Keratinocyte (primary cell): ENCODE measurements around the gene SETD7. TPM values are rescaled to one million over a fixed set of nuclear protein-coding genes. Genes with fewer than 3 reads are reported as not detected.

ENCODE experiments used
- DNase-seq: peaks from one replicate; pipeline ENCODE4 v3.0.0-alpha.2; 2011; ENCODE audit warnings: low read depth, missing footprints, low spot score
- FAIRE-seq: peaks from 2 replicates; lab custom pipeline; 2011; peaks lifted over from hg19 to GRCh38; lab: Jason Lieb, UNC
- H2AFZ ChIP-seq: 2 replicates; pipeline ENCODE4 v1.6.0; 2012; ENCODE audit warnings: low read length, control low read depth, inconsistent platforms; ENCODE audit not compliant: control insufficient read depth
- H3K27ac ChIP-seq: 2 replicates; pipeline ENCODE4 v1.5.1; 2011; ENCODE audit warnings: low read length; ENCODE audit not compliant: control insufficient read depth, insufficient read depth
- H3K27me3 ChIP-seq: 3 replicates; pipeline ENCODE4 v1.6.0; 2011; ENCODE audit warnings: low read length; ENCODE audit not compliant: control insufficient read depth, insufficient read depth; ENCODE audit errors: extremely low read depth
- H3K36me3 ChIP-seq, 2 experiments: 2 replicates in 1 of 2; 3 replicates in 1 of 2; pipeline ENCODE4 v1.5.1; 2011; ENCODE audit warnings: low read length in 2 of 2, mild to moderate bottlenecking in 1 of 2; ENCODE audit not compliant: control insufficient read depth in 2 of 2, insufficient read depth in 2 of 2; ENCODE audit errors: extremely low read depth in 1 of 2
- H3K4me1 ChIP-seq: 3 replicates; pipeline ENCODE4 v1.5.1; 2011; ENCODE audit warnings: low read length; ENCODE audit not compliant: control insufficient read depth, insufficient read depth; ENCODE audit errors: extremely low read depth
- H3K4me2 ChIP-seq: 3 replicates; pipeline ENCODE4 v1.6.0; 2011; ENCODE audit warnings: low read depth, low read length; ENCODE audit not compliant: control insufficient read depth, insufficient read depth; ENCODE audit errors: extremely low read depth
- H3K4me3 ChIP-seq, 3 experiments: fragments of 200-600 bp in 1 of 3; sonication (generic) in 1 of 3; 2 replicates in 2 of 3; 3 replicates in 1 of 3; pipeline ENCODE4 v1.5.1; 2011 to 2016; ENCODE audit warnings: low read length in 3 of 3, mild to moderate bottlenecking in 3 of 3, control low read depth in 2 of 3, inconsistent platforms in 1 of 3, low read depth in 1 of 3, mixed read lengths in 1 of 3, mixed run types in 1 of 3, moderate library complexity in 1 of 3; ENCODE audit not compliant: control insufficient read depth in 2 of 3, insufficient read depth in 2 of 3; ENCODE audit errors: extremely low read depth in 1 of 3
- H3K79me2 ChIP-seq: 2 replicates; pipeline ENCODE4 v1.6.0; 2012; ENCODE audit warnings: low read length; ENCODE audit not compliant: control insufficient read depth, insufficient read depth
- H3K9ac ChIP-seq: 3 replicates; pipeline ENCODE4 v1.6.0; 2011; ENCODE audit warnings: low read length; ENCODE audit not compliant: control insufficient read depth, insufficient read depth; ENCODE audit errors: extremely low read depth
- H3K9me1 ChIP-seq: 3 replicates; pipeline ENCODE4 v1.6.0; 2011; ENCODE audit warnings: low read length; ENCODE audit not compliant: control insufficient read depth, insufficient read depth; ENCODE audit errors: extremely low read depth
- H3K9me3 ChIP-seq: 2 replicates; pipeline ENCODE4 v1.5.1; 2012; ENCODE audit warnings: low read depth, low read length; ENCODE audit not compliant: control insufficient read depth
- H4K20me1 ChIP-seq: 3 replicates; pipeline ENCODE4 v1.6.0; 2011; ENCODE audit warnings: low read length; ENCODE audit not compliant: control insufficient read depth, insufficient read depth; ENCODE audit errors: extremely low read depth
- CTCF ChIP-seq, 3 experiments: IDR thresholded peaks in 1 of 3; conservative IDR thresholded peaks in 1 of 3; optimal IDR thresholded peaks in 1 of 3; 2 replicates in 2 of 3; 3 replicates in 1 of 3; pipeline versions ENCODE3 to v1.5.1; 2011; ENCODE audit warnings: low read length in 3 of 3, mild to moderate bottlenecking in 3 of 3, moderate library complexity in 2 of 3, control low read depth in 1 of 3, inconsistent platforms in 1 of 3; ENCODE audit not compliant: insufficient read depth in 2 of 3; ENCODE audit errors: extremely low read depth in 1 of 3
- EZH2 ChIP-seq: IDR thresholded peaks from one replicate; pipeline ENCODE4 v1.6.1; 2012; ENCODE audit warnings: inconsistent platforms, mild to moderate bottlenecking, low read length, moderate library complexity
- dilution Hi-C: fragments of 300-500 bp; cut with MboI; formaldehyde crosslinking; loops from one replicate; pipeline ENCODE4 v1.7.0; 2020; ENCODE audit warnings: low sequenced_read_pairs; ENCODE audit not compliant: extremely low pct_ligation_motif_present
- polyA plus RNA-seq, 5 experiments: library from polyadenylated mRNA; depleted of rRNA in 3 of 5; stranded (reverse) in 3 of 5; stranded (forward) in 1 of 5; unstranded in 1 of 5; fragments of >200 nt; gene quantifications; 1 replicate in 1 of 5; 2 replicates in 3 of 5; 3 replicates in 1 of 5; pipeline versions ENCODE4 v1.2.1 to v1.2.3, GENCODE V29; 2011 to 2012; ENCODE audit warnings: missing spikeins in 2 of 5, low read depth in 1 of 5, low replicate concordance in 1 of 5

Gene SETD7
- polyA plus RNA-seq, 1 donor (not counting 4 experiments of a cell fraction or from before 2014, with no cell fraction given) = 18.8 TPM

GRCh38 chr4:139599076-139599475, 43.1 kb upstream of the SETD7 start:
- Histone ChIP-seq H2AFZ (no peak overlapping the region), H3K9me3 (no peaks in the 10 kb centered on the region), H3K9ac (no peak overlapping the region), H3K79me2 (no peaks in the 10 kb centered on the region), H3K4me3 (no peak overlapping the region), H3K36me3 (no peaks in the 10 kb centered on the region), H3K4me1 (peaks cover 6% of the 10 kb centered on the region), H3K9me1 (no peaks in the 10 kb centered on the region), H3K4me2 (no peak overlapping the region), H4K20me1 (no peaks in the 10 kb centered on the region), H3K27ac (no peak overlapping the region), H3K27me3 (no peaks in the 10 kb centered on the region)
- TF ChIP-seq CTCF (optimal IDR thresholded peaks at IDR 0.05 in 1 of 3, IDR thresholded peaks at IDR 0.05 in 1 of 3, conservative IDR thresholded peaks at IDR 0.05 in 1 of 3; ENCODE audit: extremely low read depth in 1 of 3, insufficient read depth in 2 of 3, low read length in 3 of 3) = no peak
- no peak for TF ChIP-seq EZH2
- no peak for FAIRE-seq
- dilution Hi-C loops = no loop called here
- DNase-seq = no peak

- dilution Hi-C loops = no loop called here
- H3K79me2 ChIP-seq = no peaks in the 10 kb centered on the region
- H3K9me1 ChIP-seq = no peaks in the 10 kb centered on the region
- no peak overlapping the region for H3K4me3 ChIP-seq
- no peak overlapping the region for H3K9ac ChIP-seq
- H3K4me2 ChIP-seq = no peak overlapping the region
- no peak overlapping the region for H2AFZ ChIP-seq
- no peak overlapping the region for H3K27ac ChIP-seq
- DNase-seq (no peak), FAIRE-seq (no peak)
- no peaks in the 10 kb centered on the region for H4K20me1 ChIP-seq
- no peaks in the 10 kb centered on the region for H3K27me3 ChIP-seq
- no peaks in the 10 kb centered on the region for H3K36me3 ChIP-seq
- H3K4me1 ChIP-seq = peaks cover 6% of the 10 kb centered on the region
- TF ChIP-seq CTCF (optimal IDR thresholded peaks at IDR 0.05 in 1 of 3, IDR thresholded peaks at IDR 0.05 in 1 of 3, conservative IDR thresholded peaks at IDR 0.05 in 1 of 3; ENCODE audit: extremely low read depth in 1 of 3, insufficient read depth in 2 of 3, low read length in 3 of 3) = no peak
- TF ChIP-seq EZH2 = no peak
- H3K9me3 ChIP-seq = no peaks in the 10 kb centered on the region
These were observed 40.8 kb upstream of the SETD7 start for GRCh38 chr4:139596684-139597279.
